GM19023 (cell line): Measurements from ENCODE around the gene MYLK.

Source experiments
- ATAC-seq: cut with Tn5 transposase; IDR thresholded peaks from one replicate; pipeline ENCODE4 v1.9.1; 2021; ENCODE audit warnings: mild to moderate bottlenecking, moderate library complexity; ENCODE audit not compliant: unreplicated experiment

MYLK gene

DNA sequence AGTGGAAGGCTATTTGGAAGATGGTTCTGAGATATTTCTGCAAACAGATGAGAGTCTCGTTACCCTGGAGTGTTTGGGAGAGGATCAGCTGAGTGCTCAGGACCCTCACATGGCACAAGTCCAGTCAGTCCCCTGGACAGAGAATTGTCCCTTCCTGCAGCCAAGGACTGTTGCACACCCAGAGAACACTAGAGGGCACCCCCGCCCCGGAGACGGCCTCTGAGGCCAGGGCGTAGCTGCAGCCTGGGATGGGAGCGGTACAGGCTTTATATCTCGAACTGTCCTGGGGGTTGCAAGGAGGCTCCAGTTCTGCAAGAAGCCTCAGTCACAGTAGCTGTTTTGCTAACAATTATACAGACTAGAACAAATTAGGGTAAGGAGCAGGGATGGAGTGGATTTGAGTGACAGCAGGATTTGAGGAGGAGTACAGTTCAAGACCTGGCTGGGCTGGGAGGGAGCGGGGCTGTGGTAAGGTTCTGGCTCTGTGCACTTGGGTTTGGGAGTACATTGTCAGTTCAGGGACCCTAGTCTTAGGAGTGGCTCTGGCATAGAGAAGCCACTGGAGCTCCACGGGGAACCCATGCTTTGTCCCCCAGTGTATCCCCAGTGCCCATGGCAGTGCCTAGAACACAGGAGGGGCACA is 231.7 kb downstream of the MYLK start:
- ATAC-seq = no peak

DNA sequence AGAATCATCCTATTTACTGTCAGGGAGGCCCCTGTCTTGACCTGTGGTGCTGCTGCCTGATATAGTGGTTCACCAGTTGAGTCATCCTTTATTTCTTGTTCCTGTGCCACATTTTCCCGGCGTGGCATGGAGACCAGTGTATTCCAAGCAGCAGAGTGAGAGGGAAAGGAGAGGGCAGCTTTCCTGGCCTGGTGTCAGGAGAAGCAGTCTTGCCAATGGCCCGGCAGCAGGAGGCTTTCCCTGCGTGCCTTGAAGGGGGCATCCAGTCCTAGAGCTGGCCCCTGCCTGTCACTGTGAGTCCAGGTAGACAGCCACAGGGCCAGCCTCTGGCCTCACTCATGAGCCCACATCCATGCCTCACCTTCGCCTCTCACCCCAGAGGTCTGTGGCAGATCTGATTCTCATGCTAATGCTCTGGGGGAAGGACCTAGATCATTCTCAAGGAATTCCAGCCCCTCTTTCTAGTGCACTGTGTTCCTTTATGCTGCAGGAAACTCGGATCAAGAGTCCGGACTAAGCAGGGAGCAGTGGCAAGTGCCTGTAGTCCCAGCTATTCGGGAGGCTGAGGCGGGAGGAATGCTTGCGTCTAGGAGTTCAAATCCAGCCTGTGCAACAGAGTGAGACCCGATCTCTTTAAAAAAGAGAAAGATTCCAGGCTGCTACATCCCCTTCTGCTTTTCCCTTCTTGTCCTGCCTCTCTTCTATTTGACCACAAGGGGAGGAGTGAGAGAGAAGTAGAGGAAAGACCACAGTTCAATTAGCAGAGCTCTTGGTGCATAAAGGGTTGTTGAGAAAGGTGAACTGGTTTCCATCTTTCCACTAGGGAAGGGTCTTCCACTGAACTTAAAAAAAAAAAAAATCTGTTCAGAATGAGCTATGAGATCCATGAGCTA is 232.4 kb downstream of the MYLK start:
- ATAC-seq = no peak

DNA sequence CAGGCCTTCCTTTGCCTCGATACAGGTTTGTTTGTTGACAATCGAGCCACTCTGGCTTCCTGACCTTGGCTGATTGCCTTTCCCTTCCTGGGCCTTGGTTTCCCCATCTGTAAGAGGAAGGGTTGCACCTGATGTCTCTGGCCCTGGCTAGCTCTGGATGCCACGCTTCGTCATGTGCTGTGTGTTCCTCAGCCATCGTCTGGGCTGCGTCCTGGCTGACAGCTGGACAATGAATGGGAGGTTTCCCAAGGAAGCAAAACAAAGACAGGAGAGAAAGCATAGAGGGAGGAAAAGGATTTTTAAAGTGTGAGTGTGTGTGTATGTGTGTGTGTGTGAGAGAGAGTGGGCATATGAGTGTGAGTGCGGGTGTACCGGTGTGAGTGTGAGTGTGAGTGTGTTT is 234.0 kb downstream of the MYLK start:
- no peak for ATAC-seq

DNA sequence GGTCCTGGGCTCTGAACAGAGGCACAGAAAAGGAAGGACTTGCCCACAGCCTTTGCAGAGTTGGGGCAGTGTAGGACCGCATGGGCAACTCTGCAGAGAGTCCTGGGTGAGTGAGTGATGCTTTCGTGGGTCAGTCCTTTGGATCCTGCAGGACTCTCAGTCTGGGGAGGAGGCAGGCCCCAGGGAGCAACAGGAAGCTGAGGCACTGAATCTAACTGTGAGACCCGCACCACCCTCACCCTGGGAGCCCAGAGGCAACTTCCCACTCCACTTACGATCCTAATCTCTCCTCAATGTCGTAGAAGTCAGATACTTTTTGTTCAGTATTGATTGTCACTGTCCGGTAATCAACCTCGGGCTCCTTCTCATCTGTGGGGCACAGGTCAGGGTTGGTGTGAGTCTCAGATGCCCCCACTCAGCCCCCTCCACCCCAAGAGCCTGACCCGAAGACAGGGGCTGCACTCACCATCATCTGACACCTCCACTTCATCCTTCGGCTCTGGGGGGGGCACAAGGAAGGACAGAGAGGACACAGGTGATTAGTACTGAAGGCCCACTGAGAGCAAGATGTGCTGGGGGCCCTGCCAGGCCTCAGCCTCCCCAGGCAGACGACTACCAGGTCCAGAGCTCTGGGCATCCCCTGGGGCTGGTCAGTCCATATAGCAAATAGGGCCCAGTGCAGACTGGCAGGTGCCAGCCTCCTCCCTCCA is 235.3 kb downstream of the MYLK start:
- ATAC-seq = no peak

DNA sequence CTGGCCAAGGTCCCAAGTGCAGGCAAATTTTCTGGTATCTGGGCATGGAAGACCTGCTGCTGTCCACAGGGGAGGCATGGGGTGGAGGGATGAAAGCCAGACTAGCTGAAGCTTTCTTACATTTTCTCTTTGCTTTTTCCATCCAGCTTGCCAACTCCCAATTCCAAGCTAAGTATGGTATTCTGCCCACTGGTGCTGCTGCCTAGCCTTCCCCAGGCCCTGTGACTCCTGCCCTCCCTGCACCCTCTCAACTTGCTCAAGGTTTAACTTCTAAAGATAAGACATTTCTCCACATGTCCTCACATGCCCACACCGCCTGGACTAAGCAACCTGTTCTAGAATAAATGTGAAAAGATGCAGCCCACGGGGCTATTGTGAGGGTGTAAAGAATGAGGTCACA is 239.8 kb downstream of the MYLK start:
- no peak for ATAC-seq

DNA sequence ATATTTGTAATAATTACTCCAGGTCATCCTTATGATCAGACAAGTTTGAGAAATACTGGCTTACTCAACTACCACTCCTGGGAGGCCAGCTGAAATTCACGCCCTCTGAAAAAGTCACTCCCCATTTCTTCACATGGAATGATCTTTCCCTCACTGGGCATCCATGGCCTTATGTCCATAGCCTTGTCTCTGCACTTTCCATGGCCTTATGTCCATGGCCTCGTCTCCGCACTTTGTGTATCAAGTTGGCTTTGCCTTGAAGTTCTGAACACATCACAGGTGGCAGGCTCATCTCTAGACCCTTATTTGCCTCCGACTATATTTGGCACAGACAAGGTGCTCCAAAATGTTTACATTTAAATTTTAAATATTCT is 241.2 kb downstream of the MYLK start:
- ATAC-seq = no peak

DNA sequence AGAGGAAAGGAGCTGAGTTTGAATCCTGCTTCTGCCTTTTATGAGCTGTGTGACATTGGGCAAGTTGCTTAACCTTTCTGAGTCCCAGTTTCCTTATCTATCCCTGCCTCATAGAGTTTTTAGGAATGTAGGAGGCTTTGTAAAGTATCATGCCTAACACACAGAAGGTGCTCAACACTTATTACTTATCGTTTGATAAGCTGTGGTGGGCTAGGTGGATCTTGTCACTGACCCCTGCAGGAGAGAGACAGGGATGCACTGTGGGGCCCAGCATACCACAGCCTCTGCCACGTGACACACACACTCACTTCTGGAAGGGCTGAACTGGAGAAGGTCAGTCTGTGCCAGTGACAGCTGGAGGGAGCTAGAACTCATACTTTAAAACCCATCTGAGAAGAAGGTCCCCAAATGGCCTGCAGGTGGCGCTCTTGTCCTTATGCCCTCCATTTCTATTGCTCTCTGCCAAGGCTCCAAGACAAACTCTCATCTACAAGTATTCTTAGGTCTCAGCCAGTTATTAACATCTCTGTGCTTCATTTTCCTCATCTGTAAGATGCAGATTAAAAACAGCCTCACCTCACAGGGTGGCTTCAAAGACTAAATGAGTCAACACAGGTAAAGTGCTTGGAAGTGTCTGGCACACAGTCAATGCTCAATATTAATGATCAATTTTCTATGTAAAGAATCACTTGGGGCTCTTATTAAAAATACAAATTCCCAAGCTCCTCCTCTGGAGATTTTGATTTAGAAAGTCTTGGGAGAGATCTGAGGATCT is 241.8 kb downstream of the MYLK start:
- peak; percentile 79 for ATAC-seq

DNA sequence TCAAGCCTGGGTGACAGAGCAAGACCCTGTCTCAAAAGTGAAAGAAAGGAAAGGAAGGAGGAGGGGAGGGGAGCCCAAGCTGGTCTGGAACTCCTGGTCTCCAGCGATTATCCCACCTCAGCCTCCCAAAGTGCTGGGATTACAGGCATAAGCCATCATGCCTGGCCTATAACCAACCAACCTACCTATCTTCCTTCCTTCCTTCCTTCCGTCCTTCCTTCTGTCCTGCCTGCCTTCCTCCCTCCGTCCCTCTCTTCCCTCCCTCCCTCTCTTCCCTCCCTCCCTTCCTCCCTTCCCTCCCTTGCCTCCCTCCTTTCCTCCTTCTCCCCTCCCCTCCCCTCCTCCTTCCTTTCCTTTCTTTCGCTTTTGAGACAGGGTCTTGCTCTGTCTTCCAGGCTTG is 242.6 kb downstream of the MYLK start:
- no peak for ATAC-seq

DNA sequence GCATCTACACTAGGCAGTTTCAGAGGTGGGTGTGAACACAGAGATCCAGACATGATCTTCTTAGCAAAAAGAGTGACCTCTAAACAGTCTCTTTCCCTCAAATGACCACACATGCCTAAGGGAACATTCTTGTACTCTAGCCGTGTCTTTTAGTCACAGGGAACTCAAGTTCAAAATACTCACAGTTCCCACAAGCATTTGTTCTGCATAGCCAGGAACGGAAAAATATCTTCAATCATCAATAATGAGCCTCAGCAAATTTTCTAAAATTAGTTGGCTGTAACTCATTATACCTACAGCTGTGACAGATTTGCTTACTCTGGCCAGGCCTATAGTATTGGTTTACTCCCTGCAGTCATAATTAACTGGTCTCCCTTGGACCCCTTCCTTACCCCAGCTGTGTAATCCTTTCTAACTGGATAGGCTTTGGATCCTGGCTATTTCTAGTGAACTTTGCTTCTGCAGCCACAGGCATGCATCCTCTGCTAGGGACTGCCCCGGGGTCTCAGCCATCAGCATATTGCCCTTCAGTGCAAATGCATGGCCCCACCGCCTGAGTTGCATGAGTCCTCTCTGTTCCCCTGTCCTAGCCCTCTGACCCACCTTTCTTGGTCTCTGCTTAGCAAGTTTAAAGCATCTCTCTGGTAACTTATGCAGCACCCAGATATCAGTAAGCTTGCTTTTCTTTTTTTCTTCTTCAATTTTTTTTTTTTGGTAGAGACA is 243.2 kb downstream of the MYLK start:
- no peak for ATAC-seq

DNA sequence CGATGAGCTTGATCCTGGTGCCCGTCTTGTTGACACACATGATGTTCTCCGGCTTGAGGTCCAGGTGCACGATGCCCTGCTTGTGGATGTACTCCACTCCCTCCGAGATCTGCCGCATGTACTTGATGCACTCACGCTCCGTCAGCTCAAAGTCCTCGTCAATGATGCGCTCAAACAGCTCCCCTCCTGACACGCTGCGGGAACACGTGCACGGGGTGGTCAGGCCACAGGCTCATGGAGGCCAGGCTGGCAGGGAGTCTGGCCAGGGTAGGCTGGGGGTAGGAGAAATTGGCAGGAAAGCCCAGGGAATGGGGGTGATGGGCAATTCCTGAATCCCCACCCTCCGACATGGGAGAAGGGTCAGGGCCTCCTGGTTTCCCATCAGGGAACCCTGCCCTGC is 243.8 kb downstream of the MYLK start:
- ATAC-seq = no peak

DNA sequence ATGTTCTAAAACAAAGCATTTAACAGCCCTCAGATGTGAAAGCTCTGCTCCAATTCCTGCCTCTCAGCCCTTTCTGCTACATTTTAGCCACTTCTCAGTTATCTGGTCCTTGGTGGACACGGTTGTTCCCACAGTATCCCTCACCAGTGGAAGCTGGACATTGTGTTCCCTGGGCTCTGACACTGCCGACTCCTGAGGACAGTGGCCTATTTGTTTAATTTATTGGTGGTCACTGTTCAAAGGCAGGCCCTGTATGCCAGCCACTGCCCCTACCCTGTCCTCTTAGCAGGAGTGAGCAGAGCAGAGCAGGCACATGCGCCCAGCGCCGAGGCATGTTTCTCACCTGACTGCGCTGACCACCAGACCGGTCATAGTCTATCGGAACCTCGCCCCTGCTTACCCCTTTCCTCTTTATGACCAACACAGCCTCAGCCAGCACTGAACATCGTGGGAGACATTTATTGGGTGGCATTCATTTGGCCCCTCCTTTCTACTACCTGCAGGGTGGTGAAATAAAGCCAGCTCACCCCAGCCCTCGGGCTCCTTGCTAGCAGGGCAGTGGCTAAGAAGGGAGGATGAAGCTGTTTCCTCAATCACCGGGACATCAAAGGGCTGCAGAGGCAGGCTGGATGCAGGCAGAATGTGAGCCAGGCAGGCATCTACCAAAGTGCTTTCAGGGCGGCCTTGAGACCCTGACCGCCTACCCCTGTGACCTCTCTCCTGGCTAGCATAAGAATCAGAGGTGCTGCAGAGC is 245.0 kb downstream of the MYLK start:
- ATAC-seq = no peak

DNA sequence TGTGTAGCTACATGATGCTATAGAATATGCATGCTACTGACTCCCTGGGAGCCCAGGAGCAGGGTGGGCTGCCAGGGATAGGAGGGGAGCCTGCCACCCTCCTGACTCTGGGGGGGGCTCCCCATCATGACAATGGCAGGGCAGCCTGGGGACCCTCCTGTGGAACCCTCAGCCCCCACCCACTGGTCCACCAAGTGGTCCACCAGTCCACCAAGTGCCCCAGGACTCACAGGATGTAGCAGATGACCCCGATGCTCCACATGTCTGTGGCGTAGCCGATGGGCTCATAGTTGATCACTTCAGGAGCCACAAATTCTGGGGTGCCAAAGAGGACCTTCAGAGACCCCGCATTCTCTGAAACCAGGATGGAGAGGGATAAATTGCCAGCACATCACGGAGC is 246.3 kb downstream of the MYLK start:
- no peak for ATAC-seq

DNA sequence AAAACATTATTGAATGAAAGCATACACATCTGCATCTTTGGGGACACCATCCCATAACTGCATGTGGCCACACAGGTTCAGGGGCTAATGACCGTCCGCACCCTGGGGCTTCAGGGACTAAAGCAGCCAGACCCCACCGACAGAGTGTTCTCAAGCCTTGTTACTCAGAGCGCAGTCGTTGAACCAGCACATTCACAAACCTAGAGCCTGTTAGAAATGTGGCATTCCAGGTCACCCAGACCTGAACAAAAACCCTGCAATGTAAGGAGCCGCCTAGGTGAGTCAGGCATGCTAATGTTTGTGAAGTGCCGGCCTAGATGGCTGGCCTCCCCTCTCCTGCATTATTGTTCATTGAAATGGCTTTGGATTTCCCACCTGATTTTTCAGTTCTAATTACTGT is 247.0 kb downstream of the MYLK start:
- ATAC-seq = no peak

DNA sequence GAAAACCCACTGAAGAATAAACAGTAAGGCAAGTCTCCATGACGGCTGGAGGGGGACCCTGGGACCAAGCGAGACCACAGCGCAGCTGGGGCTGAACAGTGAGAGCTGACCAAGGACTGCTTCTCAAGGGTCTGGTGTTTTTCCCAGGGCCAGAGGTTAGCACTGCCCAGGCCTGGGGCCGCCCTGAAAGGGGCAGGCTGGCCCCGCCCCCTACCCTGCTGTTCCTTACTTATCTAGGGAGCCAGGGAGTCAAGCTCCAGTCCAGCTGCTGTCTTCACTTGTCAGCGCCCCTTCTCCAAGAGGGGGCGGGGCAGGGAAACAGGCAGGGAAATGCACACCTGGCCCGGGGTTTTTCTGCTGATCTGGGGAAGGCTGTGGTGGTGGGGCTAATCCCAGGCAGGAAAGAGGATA is 247.7 kb downstream of the MYLK start:
- no peak for ATAC-seq

DNA sequence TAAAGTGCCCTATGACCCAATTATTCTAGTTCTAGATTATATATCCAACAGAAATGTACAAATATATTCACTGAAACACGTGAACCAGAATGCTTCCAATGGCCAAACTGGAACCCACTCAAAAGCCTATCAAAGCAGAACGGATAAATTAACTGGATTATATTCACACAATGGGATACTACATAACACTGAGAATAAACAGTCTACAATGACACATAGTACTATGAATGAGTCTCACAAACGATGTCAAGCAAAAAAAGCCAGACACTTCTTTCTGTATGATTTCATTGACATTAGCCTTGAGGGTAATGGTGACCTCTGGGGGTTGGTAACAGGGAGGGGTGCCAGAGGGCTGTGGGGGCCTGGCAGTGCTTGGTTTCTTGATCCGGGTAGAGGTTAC is 248.4 kb downstream of the MYLK start:
- no peak for ATAC-seq

DNA sequence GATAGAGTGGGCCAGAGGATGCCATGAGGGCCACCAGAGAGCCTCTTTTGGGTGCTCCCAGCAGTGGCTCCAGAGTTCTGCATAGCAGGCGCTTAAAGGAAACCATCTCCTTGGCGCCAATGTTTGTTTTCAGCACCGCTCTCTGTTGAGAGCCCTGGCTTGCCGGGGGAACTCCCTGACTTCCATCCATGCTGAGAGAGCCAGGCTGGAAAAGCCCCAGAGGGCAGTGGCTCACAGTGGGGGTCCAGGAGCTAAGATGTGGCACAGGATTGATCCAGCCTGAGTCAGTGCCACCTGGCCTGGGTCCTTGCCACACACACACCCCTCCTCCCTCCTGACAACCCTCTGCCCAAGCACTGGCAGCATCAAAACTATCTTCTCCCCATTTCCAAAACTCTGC is 248.9 kb downstream of the MYLK start:
- ATAC-seq = no peak

DNA sequence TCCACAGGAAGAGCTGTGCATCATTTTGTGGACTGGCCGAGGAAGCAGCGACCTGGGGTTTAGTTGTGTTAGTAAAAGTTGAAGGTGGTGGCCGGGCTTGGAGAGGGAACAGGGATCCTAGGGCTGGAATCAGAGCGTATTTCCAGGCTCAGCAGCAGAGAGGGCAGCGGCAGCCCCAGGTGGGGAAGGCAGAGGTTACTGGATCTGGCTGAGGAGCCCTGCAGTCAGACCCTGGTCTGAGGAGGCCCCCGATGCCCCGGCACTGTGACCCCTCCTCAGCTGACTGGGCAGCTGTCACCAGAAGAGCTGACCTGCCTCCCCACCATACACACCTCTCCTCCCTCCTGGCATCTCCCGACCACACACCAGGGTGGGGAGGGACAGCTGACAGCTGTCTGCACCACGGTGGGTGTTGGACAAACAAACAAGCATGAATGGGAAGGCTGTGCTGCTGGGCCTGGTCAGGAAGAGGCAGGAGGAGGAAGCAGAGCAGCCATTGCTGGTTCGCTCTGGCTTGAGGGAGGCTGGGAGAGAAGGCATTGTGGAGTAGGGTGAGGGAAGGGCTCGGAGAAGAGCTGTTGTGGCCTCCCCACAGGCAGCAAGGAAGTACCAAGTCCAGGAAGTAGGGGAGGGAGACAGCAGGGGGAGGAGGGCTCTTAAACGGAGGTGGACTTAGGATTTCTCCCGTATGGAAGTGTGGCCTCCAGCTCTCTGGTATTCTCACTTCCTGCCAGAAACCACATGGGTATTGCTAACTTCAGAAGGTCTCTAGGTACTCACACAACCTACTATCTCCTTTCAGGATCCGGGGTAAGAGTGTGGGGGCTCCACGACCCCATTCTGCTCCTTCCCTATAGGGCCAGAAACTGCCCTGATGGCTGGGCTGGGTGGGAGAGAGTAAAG is 249.7 kb downstream of the MYLK start:
- no peak for ATAC-seq

DNA sequence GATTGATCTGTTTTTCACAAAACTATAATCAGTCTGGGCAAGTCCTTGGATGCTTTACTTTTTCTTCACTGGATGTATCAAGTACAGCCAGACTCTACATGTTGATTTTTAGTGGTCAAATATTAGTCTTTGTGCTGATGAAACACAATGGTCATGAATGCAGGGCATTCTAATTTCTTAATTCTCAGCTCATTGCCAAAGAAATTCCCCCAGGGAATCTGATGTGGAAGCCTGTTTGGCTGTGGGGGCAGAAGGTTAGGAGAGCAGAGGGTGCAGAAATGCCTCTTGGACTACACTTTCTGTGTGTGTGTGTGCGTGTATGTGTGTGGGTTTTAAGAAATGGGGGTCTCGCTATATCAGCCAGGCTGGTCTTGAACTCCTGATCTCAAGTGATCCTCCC is 250.6 kb downstream of the MYLK start:
- no peak for ATAC-seq

DNA sequence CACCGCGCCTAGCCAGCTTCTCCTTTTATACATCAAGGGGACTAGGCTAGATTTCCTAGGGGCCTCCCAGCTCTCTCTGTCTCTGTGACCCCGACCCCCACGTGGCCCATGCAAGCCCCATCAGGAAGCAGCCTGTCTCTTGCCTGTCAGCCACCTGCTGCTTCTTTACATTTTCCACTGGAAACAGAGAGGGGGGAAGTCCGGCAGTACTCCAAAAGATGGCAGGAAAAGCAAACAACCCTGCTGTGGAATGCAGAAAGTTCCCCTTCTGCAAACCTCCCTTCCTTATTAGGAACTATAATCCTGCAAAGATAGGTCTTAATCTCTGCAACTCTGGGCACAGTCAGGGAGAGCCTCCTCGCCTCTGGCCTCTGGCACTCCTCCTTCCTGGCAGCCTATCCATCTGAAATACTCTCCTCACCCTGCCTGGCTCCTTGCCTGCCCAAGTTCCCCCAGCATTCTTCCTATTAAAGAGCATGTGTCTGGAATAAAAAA is 251.9 kb downstream of the MYLK start:
- ATAC-seq = no peak
